Activated T-cell treated with anti-CD3 and anti-CD28 coated beads, Interleukin-2, amount 50 U/mL, for 48 hours (primary cell): ENCODE measurements around the gene DAP3.
"Not testable (repeated sequence)": the region's sequence is repeated elsewhere in the genome, so short reads cannot be mapped to it uniquely, and the experiment has no call there.

Experiments used
- DNase-seq, 2 experiments: peaks; one replicate each; pipeline ENCODE4 v3.0.0-alpha.2; 2020

Gene DAP3

DNA sequence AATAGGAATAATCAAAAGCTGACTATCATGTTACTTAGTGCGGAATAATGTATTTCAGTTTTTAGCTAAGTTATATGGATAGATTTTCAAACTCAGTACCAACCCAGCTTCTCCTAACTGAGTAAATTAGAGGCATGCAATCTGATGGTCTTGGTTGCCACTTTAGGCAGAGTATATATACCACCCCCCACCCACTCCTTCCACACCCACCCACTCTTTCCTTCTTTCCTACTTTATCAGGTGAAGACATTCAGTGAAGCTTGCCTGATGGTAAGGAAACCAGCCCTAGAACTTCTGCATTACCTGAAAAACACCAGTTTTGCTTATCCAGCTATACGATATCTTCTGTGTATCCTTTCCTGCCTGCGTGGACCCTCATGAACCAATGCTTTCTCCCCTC is 36.3 kb downstream of the DAP3 start:
- no peak for DNase-seq

DNA sequence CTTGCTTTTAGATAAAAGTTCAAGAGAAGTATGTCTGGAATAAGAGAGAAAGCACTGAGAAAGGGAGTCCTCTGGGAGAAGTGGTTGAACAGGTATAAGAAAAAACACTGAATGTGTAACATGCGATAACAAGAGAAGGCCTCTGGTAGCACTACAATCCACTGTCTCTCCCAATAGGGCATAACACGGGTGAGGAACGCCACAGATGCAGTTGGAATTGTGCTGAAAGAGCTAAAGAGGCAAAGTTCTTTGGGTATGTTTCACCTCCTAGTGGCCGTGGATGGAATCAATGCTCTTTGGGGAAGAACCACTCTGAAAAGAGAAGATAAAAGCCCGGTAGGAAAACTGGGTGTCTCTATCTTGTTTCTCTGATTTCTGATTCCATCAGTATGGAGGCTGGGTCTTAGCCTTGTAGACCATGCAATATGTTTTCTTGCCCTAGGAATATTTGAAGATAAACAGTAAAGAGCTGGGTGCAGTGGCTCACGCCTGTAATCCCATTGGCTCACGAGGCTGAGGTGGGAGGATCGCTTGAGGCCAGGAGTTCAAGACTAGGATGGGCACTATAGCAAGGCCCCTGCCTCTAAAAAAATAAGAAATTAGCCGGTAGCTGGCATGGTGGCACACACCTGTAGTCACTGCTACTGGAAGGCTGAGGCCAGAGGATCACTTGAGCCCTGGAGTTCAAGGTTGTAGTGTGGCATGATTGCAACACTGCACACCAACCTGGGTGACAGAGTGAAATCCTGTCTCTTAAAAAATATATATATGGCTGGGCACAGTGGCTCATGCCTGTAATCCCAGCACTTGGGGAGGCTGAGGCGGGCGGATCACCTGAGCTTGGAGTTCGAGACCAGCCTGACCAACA is 40.4 kb downstream of the DAP3 start:
- peak; percentile 38 to 41 for DNase-seq

DNA sequence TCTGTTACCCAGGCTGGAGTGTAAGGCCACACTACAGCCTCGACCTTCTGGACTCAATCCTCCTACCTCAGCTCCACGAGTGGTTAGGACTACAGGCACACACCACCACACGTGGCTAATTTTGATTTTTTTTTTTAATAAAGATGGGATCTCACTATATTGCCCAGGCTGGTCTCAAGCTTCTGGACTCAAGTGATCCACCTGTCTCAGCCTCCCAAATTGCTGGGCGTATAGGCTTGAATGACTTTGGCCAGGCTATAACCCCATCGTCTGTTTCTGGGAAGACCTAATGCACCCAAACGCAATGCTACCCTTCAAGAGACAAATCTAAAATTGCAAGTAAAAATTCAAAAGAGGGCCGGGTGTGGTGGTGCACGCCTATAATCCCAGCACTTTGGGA is 52.1 kb downstream of the DAP3 start:
- DNase-seq = no peak

DNA sequence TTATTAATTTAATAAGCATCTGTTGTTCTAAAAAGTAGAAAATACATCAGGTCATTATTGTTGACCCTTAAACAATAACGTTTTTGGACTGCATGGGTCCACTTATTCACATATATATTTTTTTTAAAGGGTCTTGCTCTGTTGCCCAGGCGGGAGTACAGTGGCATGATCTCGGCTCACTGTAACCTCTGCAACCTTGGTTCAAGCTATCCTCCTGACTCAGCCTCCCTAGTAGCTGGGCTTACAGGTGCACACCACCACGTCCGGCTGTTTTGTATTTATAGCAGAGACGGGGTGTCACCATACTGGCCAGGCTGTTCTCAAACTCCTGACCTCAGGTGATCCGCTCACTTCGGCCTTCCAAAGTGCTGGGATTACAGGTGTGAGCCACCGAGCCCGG is 53.0 kb downstream of the DAP3 start:
- DNase-seq = no peak

DNA sequence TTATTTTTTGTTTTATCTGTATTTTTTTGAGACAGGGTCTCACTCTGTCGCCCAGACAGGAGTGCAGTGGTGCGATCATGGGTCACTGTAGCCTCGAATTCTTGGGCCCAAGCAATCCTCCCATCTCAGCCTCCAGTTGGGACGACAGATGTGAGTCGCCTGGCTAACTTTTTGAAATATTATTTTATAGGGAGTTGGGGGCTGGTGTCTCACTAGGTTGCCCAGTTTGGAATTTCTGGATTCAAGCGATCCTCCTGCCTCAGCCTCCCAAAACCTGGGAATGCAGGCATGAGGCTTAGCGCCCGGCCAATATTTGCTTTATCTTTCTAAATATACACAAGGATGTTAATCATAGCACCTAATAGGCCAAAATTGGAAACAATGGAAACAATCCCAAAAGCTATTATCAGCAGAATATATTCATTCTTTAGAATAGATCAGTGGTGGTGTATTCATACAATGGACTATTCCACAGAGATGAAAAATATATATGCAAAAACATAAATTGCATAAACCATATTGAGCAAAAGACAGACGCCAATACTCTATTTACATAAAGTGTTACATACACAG is 55.9 kb downstream of the DAP3 start:
- no peak for DNase-seq

DNA sequence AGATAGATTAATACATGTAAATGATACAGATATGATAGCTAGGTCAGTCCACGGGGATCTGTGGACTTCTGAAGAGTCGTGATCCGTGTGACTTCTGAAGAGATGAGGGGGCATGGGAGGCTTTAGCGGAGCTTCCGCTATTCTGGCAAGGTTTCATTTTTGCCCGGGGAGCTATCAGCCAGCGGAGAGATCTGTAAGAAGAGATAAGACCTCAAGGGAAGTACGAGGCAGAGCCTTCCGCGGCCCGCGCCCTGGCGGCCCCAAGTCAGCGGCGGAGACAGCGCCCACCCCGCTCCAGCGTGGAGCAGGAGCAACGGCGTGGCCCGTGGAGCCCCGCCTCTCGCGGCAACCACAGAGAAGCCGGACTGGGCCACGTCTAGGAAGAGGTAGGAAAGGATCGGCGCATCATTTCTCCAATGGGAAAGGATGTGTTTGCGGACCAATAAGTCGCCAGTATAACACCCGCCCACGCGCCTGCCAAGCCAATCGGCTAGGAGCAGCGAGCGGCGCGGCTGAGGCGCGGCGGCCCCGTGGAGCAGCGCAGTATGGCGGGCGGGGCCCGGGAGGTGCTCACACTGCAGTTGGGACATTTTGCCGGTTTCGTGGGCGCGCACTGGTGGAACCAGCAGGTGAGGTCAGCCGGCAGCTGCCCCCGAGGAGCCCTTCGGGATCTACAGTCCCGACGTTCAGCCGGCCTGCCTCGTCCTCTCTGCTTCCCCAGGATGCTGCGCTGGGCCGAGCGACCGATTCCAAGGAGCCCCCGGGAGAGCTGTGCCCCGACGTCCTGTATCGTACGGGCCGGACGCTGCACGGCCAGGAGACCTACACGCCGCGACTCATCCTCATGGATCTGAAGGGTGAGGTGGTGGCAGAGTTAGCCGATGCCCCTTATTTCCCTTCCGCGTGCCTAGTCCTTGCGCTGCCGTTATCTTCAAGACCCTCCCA is 56.7 kb downstream of the DAP3 start:
- DNase-seq = peak; percentile 97 to 98

DNA sequence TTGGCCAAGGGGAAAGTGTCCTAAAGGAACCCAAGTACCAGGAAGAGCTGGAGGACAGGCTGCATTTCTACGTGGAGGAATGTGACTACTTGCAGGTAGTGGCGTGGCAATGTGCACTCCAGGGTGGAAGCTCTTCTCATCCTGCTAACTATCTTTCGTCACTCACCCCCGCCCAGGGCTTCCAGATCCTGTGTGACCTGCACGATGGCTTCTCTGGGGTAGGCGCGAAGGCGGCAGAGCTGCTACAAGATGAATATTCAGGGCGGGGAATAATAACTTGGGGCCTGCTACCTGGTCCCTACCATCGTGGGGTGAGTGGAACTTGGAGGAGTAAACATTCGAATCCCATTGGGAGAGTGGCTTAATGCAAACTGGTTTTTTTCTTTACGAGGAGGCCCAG is 58.7 kb downstream of the DAP3 start:
- DNase-seq = not testable (repeated sequence)

DNA sequence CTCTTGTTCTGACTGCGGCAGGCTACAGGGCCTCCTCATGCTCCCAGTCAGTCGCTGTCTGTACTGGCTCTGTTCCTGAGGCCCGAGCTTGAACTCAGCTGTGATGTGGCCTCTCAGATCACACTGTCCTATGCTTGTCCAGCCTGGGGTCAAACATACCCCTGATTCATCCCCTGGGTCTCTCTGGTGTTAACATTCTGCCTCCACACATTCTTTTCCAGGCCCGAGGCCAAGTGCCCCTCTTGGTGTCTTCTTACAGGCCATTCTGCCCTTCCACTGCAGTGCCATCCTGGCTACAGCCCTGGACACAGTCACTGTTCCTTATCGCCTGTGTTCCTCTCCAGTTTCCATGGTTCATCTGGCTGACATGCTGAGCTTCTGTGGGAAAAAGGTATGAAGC is 59.2 kb downstream of the DAP3 start:
- DNase-seq = not testable (repeated sequence)

DNA sequence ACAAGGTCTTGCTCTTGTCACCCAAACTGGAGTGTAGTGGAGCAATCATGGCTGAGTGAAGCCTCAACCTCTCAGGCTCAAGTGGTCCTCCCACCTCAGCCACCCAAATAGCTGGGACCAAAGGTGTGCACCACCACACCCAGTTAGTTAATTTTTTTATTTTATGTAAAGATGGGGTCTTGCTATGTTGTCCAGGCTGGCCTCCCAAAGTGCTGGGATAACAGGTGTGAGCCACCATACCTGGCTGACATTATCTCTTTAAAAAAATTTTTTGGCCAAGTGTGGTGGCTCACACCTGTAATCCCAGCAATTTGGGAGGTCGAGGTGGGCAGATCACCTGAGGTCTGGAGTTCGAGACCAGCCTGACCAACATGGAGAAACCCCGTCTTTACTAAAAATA is 70.1 kb downstream of the DAP3 start:
- DNase-seq = not testable (repeated sequence)

DNA sequence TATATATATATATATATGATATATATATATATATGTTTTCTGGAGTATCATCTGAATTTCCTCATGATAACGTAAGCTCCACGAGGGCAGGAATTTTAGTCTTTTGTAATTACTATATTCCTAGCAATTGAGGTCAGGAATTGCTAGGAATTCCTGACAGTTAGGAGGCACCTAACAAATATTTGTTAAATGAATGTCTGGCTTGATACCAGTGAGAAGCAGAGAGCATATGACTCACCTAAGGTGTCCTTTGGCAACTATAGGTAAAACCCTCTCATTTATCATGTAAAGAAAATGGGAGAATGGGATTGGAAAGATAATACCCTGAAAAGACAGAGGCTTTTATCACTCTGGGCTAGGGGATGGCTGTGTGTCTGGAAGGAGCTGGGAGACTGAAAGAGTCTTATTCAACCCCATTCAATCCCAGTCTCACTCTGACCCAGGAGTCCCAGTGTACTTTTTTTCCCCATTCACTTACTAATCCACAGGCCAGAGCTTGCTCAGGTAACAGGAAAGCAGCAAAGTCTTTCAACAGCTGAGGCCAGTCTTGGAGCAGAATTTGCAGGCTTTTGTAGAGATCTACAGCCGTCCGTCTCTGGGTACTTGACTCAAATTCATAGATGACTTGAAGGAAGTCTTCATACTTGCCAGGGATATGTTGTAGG is 71.2 kb downstream of the DAP3 start:
- DNase-seq = no peak

DNA sequence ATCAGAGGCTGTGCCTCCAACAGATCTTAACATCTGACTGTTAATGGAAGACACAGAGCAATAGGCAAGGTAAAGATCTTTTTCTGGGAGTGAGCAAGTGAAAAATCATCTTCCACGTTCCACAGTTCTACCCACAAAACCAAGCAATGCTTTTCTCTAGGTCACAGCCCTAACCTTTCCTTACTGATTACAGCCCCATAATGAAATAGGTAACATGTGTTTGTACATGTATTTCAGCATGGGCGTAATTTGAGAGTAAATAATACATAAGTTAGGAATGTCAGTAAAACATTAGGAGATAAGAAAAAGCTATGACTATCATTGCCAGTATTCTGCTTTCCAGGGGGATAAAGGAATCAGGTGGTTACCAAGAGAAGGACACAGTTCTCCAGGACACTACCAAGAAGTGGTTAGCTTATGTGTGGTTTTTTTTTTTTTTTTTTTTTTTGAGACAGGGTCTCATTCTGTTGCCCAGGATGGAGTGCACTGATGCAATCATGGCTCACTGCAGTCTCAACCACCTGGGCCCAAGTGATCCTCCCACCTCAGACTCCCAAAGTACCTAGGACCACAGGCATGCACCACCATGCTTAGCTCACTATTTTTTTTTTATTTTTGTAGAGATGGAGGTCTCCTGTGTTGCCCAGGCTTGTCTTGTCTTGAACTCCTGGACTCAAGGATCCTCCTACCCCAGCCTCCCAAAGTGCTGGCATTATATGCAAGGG is 72.0 kb downstream of the DAP3 start:
- no peak for DNase-seq

DNA sequence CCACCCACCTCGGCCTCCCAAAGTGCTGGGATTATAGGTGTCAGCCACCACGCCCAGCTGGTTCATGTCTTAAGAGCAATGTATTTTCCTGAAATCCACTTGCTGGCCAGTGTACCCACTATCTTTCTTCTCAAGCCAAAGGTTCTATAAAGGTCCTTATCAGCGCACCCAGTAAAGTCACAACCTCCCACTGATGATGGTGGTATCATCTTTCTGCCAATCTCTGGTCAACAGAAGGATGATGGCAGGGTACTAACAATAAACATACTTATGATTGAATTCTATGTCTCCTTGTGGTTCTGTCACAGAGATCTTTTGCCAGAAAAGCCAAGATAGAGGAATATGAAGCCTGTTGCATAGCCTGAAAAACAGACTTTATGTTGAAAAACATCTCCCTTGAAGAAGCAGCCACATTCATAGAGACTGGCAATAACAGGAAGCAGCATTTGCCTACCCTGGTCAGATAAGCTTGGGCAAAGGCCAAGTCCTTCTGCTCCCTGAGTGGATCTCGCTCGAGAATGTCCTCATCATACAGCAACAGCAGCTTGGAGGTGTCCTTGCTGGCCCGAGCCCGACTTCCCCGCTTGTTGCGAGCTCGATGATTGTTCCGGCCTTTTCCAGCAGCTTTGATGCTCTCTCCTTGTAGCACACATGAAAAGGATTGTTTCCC is 73.0 kb downstream of the DAP3 start:
- DNase-seq = no peak

DNA sequence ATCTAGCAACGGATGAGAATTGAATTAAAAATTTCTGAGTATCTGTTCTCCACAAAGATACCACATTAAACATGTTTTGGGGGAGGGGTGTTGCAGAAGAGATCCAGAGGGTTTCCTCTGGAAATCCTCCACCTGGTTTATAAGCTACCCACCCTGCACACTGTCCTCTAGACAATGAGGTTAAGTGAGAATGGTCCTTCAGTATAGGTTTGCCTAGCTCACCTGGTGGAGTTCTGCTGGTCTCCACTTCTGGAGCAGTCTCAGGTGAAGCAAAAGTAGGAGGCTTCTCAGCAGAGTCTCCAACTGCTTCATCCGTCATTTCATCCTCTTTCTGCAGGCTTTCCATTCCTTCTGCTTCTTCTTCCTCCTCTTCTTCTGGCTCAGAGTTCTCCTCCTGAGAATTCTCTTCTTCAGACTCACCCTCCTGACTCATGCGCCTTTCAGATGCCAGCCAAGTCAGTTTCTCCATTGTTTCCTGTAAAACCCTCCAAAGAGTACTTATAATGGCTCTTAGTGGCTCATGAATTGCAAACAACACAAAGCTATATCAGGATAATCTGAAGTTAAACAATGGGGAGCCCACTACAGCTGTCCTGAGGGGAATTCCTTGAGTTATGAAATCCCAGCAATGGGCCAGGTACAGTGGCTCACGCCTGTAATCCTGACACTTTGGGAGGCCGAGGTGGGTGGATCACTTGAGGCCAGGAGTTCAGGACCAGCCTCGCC is 74.4 kb downstream of the DAP3 start:
- not testable (repeated sequence) for DNase-seq

DNA sequence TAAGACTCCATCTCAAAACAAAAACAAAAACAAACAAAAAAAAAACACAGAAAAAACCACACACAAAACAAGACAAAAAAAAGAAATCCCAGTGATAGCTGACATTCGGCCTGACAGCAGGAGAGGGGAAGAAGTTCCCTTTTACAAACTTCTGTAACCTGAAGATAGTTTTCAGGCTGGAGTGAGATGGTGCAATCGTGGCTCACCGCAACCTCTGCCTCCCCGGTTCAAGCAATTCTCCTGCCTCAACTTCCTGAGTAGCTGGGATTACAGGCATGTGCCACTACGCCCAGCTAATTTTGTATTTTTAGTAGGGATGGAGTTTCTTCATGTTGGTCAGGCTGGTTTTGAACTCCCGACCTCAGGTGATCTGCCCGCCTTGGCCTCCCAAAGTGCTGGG is 75.1 kb downstream of the DAP3 start:
- not testable (repeated sequence) for DNase-seq

DNA sequence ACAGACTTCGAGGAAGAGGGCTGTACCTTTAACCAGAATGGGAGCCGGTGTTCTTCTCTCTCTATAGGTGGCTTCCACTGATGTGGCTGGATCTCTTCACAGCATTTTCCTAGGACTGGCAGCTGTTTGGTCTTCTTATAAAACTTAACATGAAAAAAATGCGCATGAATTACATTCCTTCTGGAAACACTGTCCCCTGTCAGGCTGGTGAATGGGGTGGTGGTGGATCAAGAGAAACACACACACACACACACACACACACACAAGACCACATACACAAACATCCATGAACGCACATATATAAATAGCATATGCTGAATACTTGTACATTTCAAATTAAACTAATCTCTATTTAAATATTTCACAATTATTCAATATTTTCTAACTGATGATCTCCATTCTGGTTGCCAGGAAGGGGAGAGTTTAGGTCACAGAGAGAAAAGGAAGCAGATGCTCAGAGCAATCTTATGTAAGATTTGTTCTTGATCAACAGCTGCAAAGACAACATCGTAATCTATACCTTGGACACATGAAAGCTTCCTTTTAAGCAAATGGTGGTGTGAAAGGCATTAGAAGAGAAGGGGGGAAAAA is 78.6 kb downstream of the DAP3 start:
- not testable (repeated sequence) for DNase-seq

DNA sequence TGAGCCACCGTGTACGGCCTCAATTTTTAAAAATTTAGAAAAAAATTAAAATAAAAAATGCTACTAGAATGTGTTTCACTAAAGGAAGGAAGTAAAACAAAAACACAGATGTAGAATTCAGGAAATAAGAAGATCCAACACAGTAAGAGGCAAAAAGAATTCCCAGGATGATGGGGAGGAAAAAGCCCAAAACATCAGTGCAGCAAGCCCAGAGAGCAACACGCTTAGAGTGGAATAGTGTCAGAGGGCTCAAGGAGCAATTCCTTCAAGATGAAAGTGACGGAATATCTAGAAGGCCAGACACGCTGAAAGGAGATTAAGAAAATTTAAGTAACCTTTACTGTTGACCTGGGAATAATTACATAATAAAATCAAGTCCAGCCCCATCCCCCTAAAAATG is 80.4 kb downstream of the DAP3 start:
- DNase-seq = no peak

DNA sequence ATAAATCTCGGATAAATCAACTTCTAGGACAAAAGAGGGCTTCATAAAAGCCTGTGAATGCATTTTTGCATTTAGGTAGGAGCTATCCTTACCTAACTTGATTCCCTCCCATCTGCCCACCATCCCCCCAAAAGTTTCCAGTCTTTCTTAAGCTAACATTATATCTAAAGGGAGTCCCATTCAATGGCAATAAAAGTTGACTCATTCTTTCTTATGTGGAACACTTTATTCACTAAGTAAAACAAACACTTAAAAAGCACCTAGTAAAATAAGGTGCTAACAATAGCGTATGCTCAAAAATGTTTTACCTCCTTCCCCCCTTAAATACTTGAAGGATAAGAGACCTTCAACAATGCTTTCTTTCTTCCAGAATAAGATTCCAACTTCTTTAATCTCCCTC is 84.3 kb downstream of the DAP3 start:
- no peak for DNase-seq

DNA sequence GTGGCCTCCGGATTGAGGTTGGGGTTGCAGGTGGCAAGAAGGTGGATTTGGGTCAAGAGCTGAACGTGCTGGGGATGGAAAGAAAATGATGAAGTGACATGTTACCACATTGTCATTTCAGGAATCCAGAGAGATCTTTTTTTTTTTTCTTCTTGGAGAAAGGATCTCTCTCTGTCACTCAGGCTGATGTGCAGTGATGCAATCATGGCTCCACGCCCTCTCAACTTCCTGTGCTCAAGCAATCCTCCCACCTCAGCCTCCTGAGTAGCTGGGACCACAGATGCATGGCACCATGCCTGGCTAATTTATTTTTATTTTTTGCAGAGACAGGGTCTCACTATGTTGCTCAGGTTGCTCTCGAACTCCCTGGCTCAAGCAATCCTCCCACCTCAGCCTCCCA is 87.5 kb downstream of the DAP3 start:
- DNase-seq = no peak

DNA sequence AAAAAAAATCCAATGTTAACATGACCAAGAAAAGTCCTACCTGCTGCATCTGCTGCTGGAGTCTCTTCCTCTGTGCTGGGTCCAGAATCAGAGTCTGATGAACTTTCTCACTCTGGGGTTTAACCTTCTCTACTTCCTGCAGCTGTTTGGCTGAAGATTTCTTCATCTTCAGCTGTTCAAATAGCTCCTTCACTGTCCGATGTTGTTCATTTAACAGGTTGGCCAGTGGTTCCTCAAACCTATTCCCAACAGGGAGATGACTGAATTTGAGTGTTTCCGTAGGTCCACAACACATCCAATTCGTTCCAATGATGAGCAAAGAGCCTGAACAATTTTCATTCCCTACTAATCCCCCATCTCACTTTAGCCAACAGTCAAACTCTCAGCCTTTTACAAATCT is 88.7 kb downstream of the DAP3 start:
- DNase-seq = no peak
